ENCODE data around the gene UBA7. TPM values are rescaled to one million over a fixed set of nuclear protein-coding genes. Genes with fewer than 3 reads are reported as not detected.

Gene UBA7
- total RNA-seq, 1 experiment from 2014 or later, result 1.2 TPM

- no peak for TF ChIP-seq ZNF416 (CRISPR knock-in tag; IDR thresholded peaks at IDR 0.05)
- no peak for TF ChIP-seq GTF2I (CRISPR knock-in tag; conservative IDR thresholded peaks at IDR 0.05)
- TF ChIP-seq ZNF232 (CRISPR knock-in tag; IDR thresholded peaks at IDR 0.05), result no peak
- TF ChIP-seq ATF1 (CRISPR knock-in tag; IDR thresholded peaks at IDR 0.05), result no peak
- TF ChIP-seq RORB (CRISPR knock-in tag; IDR thresholded peaks at IDR 0.05), result no peak
- no peak for TF ChIP-seq ZNF512 (CRISPR knock-in tag; IDR thresholded peaks at IDR 0.05; ENCODE audit: borderline replicate concordance)
- TF ChIP-seq ATF6 (CRISPR knock-in tag; IDR thresholded peaks at IDR 0.05), result no peak
- TF ChIP-seq PRRX2 (CRISPR knock-in tag; IDR thresholded peaks at IDR 0.05), result 0 out of 2 replicates have a peak, but pooled peaks have one; percentile 48
- TF ChIP-seq SOX15 (CRISPR knock-in tag; IDR thresholded peaks at IDR 0.05), result no peak
- no peak for TF ChIP-seq ZNF281 (CRISPR knock-in tag; IDR thresholded peaks at IDR 0.05)
- TF ChIP-seq HMGXB4 (CRISPR knock-in tag; IDR thresholded peaks at IDR 0.05), result peak; percentile 81
- no peak for TF ChIP-seq ERG (CRISPR knock-in tag; IDR thresholded peaks at IDR 0.05)
- no peak for TF ChIP-seq SMAD4 (CRISPR knock-in tag; IDR thresholded peaks at IDR 0.05)
- no peak for TF ChIP-seq GABPB1 (CRISPR knock-in tag; IDR thresholded peaks at IDR 0.05)
- no peak for TF ChIP-seq NFYB (CRISPR knock-in tag; conservative IDR thresholded peaks at IDR 0.05; ENCODE audit: low read depth)
- TF ChIP-seq MLX (CRISPR knock-in tag; IDR thresholded peaks at IDR 0.05), result 0 out of 2 replicates have a peak, but pooled peaks have one; percentile 22
- no peak for TF ChIP-seq ESRRA (CRISPR knock-in tag; IDR thresholded peaks at IDR 0.05; ENCODE audit: borderline replicate concordance)
- TF ChIP-seq JAZF1 (CRISPR knock-in tag; IDR thresholded peaks at IDR 0.05), result no peak
- TF ChIP-seq PREB (CRISPR knock-in tag; IDR thresholded peaks at IDR 0.05; ENCODE audit: borderline replicate concordance), result no peak
- TF ChIP-seq STAT6 (CRISPR knock-in tag; conservative IDR thresholded peaks at IDR 0.05; ENCODE audit: low read depth), result no peak; the same call in 1 of the 2 replicates
- no peak for TF ChIP-seq USF2 (CRISPR knock-in tag; IDR thresholded peaks at IDR 0.05)
- no peak for TF ChIP-seq ZNF671 (CRISPR knock-in tag; IDR thresholded peaks at IDR 0.05)
- TF ChIP-seq CREM (CRISPR knock-in tag; IDR thresholded peaks at IDR 0.05), result peak; percentile 25; the same call in 1 of the 2 replicates
Observed at GRCh38 chr3:49802719-49803464, 10.9 kb downstream of the UBA7 start, which contains the start of gene INKA1 (continued).
